ENCODE measurements around the gene NEURL1B. TPM values are rescaled to one million over a fixed set of nuclear protein-coding genes. Genes with fewer than 3 reads are reported as not detected.

Gene NEURL1B
- polyA plus RNA-seq, 2 of the 4 experiments (the other 2 are of a cell fraction): 0.89 to 2.1 TPM

- TF ChIP-seq HDAC2 (IDR thresholded peaks at IDR 0.05) (no peak), NPAS2 (CRISPR knock-in tag; IDR thresholded peaks at IDR 0.05; ENCODE audit: borderline replicate concordance) (no peak), MYC (IDR thresholded peaks at IDR 0.05; ENCODE audit: borderline replicate concordance, low read length) (no peak), ZSCAN20 (CRISPR knock-in tag; IDR thresholded peaks at IDR 0.05) (no peak)
Measured at GRCh38 chr5:172605466-172605865, 35.6 kb upstream of the NEURL1B start (continued).

DNA sequence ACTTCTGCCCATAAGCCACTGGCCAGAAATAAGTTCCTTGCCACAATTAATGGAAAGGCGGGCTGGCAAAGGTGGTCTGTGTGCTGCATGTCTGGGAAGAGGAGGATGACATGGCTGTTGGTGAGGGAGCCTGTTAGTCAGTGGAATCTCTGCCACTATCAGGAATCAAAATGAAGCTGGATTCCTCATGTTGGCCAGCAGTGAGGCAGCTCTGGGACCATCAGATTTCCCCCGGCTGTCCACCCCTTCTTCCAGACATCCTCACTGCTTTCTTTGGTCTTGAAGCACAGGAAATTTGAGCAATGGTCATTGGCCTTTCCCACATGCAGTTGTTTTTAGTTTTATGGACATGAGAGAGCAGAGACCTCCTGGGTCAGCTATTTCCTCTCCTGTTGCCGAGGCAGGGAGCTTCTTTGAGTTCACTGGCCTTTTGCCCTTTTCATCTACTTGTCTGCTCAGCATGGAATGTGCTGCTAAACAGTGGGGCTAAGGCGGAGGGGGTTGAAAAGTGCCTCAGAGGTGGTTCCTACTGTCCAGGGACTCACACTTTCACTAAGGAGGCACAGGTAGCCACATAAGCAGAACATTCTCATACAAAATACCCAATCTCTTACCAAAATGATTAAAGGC lies 34.8 kb upstream of the NEURL1B start:
- Histone ChIP-seq H3K4me2 (no peak overlapping the region), H3K4me3 (no peak overlapping the region), H3K27ac (no peak overlapping the region), H3K4me1 (no peaks in the 10 kb centered on the region), H3K9me3 (peaks cover 39% of the 10 kb centered on the region; the same call in 2 of the 3 replicates)
- ChIA-PET POLR2A (no interaction called here), CTCF (interaction anchor here (0.7 to 0.8 kb wide), 2 partner anchors 23 to 43 kb away, joined by 3 read pairs; no protein-coding TSS in a partner anchor)
- no peak for FAIRE-seq
- ATAC-seq: no peak
- no peak for TF ChIP-seq GATA3 (IDR thresholded peaks at IDR 0.05; ENCODE audit: borderline replicate concordance)
- TF ChIP-seq RNF2 (IDR thresholded peaks at IDR 0.05; ENCODE audit: borderline replicate concordance, low read depth): no peak
- TF ChIP-seq NR3C1 (IDR thresholded peaks at IDR 0.05): no peak
- TF ChIP-seq, protein P1, sequence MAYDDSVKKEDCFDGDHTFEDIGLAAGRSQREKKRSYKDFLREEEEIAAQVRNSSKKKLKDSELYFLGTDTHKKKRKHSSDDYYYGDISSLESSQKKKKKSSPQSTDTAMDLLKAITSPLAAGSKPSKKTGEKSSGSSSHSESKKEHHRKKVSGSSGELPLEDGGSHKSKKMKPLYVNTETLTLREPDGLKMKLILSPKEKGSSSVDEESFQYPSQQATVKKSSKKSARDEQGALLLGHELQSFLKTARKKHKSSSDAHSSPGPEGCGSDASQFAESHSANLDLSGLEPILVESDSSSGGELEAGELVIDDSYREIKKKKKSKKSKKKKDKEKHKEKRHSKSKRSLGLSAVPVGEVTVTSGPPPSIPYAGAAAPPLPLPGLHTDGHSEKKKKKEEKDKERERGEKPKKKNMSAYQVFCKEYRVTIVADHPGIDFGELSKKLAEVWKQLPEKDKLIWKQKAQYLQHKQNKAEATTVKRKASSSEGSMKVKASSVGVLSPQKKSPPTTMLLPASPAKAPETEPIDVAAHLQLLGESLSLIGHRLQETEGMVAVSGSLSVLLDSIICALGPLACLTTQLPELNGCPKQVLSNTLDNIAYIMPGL (CRISPR knock-in tag; IDR thresholded peaks at IDR 0.05; ENCODE audit: borderline replicate concordance): no peak
- TF ChIP-seq RCOR1 (IDR thresholded peaks at IDR 0.05; ENCODE audit: low read depth, low read length): no peak
- TF ChIP-seq MAFK (IDR thresholded peaks at IDR 0.05; ENCODE audit: partially characterized antibody): no peak
- TF ChIP-seq SMC3 (IDR thresholded peaks at IDR 0.05): no peak
- WGBS (ENCODE audit: missing lambda C conversion rate): 28% methylated on average over 4 of the region's 4 CpGs
- DNase-seq (ENCODE audit: low read depth in 1 of 2, low spot score in 1 of 2): no peak

- no peak overlapping the region for H3K27ac ChIP-seq
- no peaks in the 10 kb centered on the region for H3K4me1 ChIP-seq
- TF ChIP-seq ATOH8 (CRISPR knock-in tag; IDR thresholded peaks at IDR 0.05; ENCODE audit: low read depth) (no peak), REST (IDR thresholded peaks at IDR 0.05) (no peak), EHMT2 (IDR thresholded peaks at IDR 0.05; ENCODE audit: low read depth) (no peak), FOSB (CRISPR knock-in tag; IDR thresholded peaks at IDR 0.05) (no peak), E2F6 (IDR thresholded peaks at IDR 0.05; ENCODE audit: borderline replicate concordance, low read depth) (no peak), HOXB5 (CRISPR knock-in tag; IDR thresholded peaks at IDR 0.05) (no peak), BCL3 (IDR thresholded peaks at IDR 0.05) (no peak), HDAC2 (IDR thresholded peaks at IDR 0.05) (no peak), KDM1A (IDR thresholded peaks at IDR 0.05; ENCODE audit: low read depth) (no peak)
- ChIA-PET CTCF (interaction anchor here (1.2 to 1.6 kb wide), 3 partner anchors 20 to 325 kb away, joined by 3 to 4 read pairs (median 3); no protein-coding TSS in a partner anchor), POLR2A (no interaction called here)
- whole genome bisulfite sequencing (ENCODE audit: missing lambda C conversion rate): 11% methylated on average over 6 of the region's 6 CpGs
- no peak for ATAC-seq
- no peak overlapping the region for H3K4me3 ChIP-seq
- no peak overlapping the region for H3K4me2 ChIP-seq
- DNase-seq (ENCODE audit: low read depth in 1 of 2, low spot score in 1 of 2): no peak
- no peak for FAIRE-seq
- peaks cover 39% of the 10 kb centered on the region; the same call in 2 of the 3 replicates for H3K9me3 ChIP-seq
Measured at GRCh38 chr5:172607213-172607793, 33.8 kb upstream of the NEURL1B start.

Measured in A549 (cell line).